ENCODE results near the gene SRP14. TPM values are rescaled to one million over a fixed set of nuclear protein-coding genes. Genes with fewer than 3 reads are reported as not detected.
"Not testable (repeated sequence)": the region's sequence is repeated elsewhere in the genome, so short reads cannot be mapped to it uniquely, and the experiment has no call there.

Gene SRP14
- total RNA-seq, 5 donors from 2014 or later (not counting 1 experiment from before 2014, with no cell fraction given), result 115 to 128 (median 119) TPM

- Mint-ChIP-seq H3K4me1 (peaks cover 44 to 70% (median 58%) of the 10 kb centered on the region in 3 donors), H3K9me3 (no peaks in the 10 kb centered on the region), H3K27ac (no peak overlapping the region), H3K4me3 (no peak overlapping the region), H3K36me3 (peaks cover 4% of the 10 kb centered on the region), H3K27me3 (no peaks in the 10 kb centered on the region)
- peaks cover 23 to 52% of the 10 kb centered on the region in 2 experiments for H3K4me1 ChIP-seq (ENCODE audit: control insufficient read depth in 1 of 2, extremely low read depth in 1 of 2, insufficient read depth in 2 of 2, low read length in 2 of 2)
- peaks cover 0 to 4% of the 10 kb centered on the region in 2 donors for H3K36me3 ChIP-seq (ENCODE audit: control insufficient read depth in 2 of 2, extremely low read depth in 1 of 2, insufficient read depth in 1 of 2, low read length in 1 of 2)
- ATAC-seq (replicated peaks in 1 of 4), result no peak
- POLR2A ChIA-PET, result interaction anchor here in 1 of 2 donors (0.7 kb wide), 1 partner anchor 9 kb away, joined by 3 read pairs; no protein-coding TSS in a partner anchor
- H3K4me3 ChIP-seq (ENCODE audit: control insufficient read depth in 1 of 2, extremely low read depth in 1 of 2, low read length in 1 of 2), result no peak overlapping the region
- no peak overlapping the region for H3K27ac ChIP-seq (ENCODE audit: low read length)
- DNase-seq, result no peak
- WGBS (ENCODE audit: insufficient coverage), result 100% methylated on average over 4 of the region's 5 CpGs
- CTCF ChIA-PET, result no interaction called here
- no peaks in the 10 kb centered on the region for H3K9me3 ChIP-seq
- no peaks in the 10 kb centered on the region for H3K27me3 ChIP-seq (replicated peaks in 1 of 2; ENCODE audit: control insufficient read depth in 2 of 2, extremely low read depth in 1 of 2, insufficient read depth in 2 of 2, low read length in 1 of 2)
Observed at GRCh38 chr15:40042791-40043320, 3.9 kb upstream of the SRP14 start.

- H3K27ac ChIP-seq (ENCODE audit: low read length), result no peak overlapping the region
- peaks cover 0 to 19% of the 10 kb centered on the region in 2 donors for H3K36me3 ChIP-seq (ENCODE audit: control insufficient read depth in 2 of 2, extremely low read depth in 1 of 2, insufficient read depth in 1 of 2, low read length in 1 of 2)
- peaks cover 16 to 37% of the 10 kb centered on the region in 2 experiments for H3K4me1 ChIP-seq (ENCODE audit: control insufficient read depth in 1 of 2, extremely low read depth in 1 of 2, insufficient read depth in 2 of 2, low read length in 2 of 2)
- H3K27ac Mint-ChIP-seq, result peak overlapping the region; percentile 69 to 74
- no peak for ATAC-seq (replicated peaks in 1 of 4)
- POLR2A ChIA-PET, result interaction anchor here in 1 of 2 donors (0.5 kb wide), 1 partner anchor 235 kb away, joined by 3 read pairs; no protein-coding TSS in a partner anchor
- H3K4me3 Mint-ChIP-seq, result peak overlapping the region; percentile 96 to 100 (median 99)
- peaks cover 20% of the 10 kb centered on the region for H3K36me3 Mint-ChIP-seq
- H3K27me3 ChIP-seq (replicated peaks in 1 of 2; ENCODE audit: control insufficient read depth in 2 of 2, extremely low read depth in 1 of 2, insufficient read depth in 2 of 2, low read length in 1 of 2), result no peaks in the 10 kb centered on the region
- WGBS (ENCODE audit: insufficient coverage), result no CpG with 5 or more reads among the region's 3 CpGs
- no peak for DNase-seq
- H3K4me3 ChIP-seq (ENCODE audit: control insufficient read depth in 1 of 2, extremely low read depth in 1 of 2, low read length in 1 of 2), result no peak overlapping the region
- no peaks in the 10 kb centered on the region for H3K9me3 ChIP-seq
- CTCF ChIA-PET, result interaction anchor here (0.6 to 1.9 kb wide), 5 partner anchors 152 to 1790 kb away, joined by 3 to 10 read pairs (median 4); no protein-coding TSS in a partner anchor
- H3K9me3 Mint-ChIP-seq, result no peaks in the 10 kb centered on the region
- no peaks in the 10 kb centered on the region for H3K27me3 Mint-ChIP-seq
- H3K4me1 Mint-ChIP-seq, result peaks cover 53 to 70% (median 59%) of the 10 kb centered on the region in 3 donors
Observed at GRCh38 chr15:40040770-40041169, 1.8 kb upstream of the SRP14 start.

DNA sequence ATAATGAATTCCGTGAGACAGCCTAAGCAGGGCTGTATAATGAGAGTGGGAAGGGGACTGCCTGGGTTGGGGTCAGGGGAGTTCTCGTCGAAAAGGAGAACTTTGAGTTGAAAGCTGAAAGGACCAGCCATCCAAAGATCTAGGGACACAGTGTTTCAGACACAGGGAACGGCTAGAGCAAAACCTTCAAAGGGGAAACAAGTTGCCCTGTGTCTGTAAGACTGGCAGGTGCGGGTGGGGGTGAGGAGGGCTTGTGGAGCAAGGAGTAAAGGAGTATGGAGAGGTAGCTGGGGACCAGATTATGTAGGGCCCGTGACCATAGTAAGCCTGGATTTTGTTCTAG lies 1.3 kb upstream of the SRP14 start:
- Histone ChIP-seq H3K9me3 (no peaks in the 10 kb centered on the region), H3K4me1 (ENCODE audit: control insufficient read depth in 1 of 2, extremely low read depth in 1 of 2, insufficient read depth in 2 of 2, low read length in 2 of 2) (peaks cover 16 to 32% of the 10 kb centered on the region in 2 experiments), H3K4me3 (ENCODE audit: control insufficient read depth in 1 of 2, extremely low read depth in 1 of 2, low read length in 1 of 2) (no peak overlapping the region), H3K36me3 (ENCODE audit: control insufficient read depth in 2 of 2, extremely low read depth in 1 of 2, insufficient read depth in 1 of 2, low read length in 1 of 2) (peaks cover 0 to 24% of the 10 kb centered on the region in 2 donors), H3K27ac (ENCODE audit: low read length) (no peak overlapping the region), H3K27me3 (replicated peaks in 1 of 2; ENCODE audit: control insufficient read depth in 2 of 2, extremely low read depth in 1 of 2, insufficient read depth in 2 of 2, low read length in 1 of 2) (no peaks in the 10 kb centered on the region)
- no peak for DNase-seq
- H3K9me3 Mint-ChIP-seq, result no peaks in the 10 kb centered on the region
- ATAC-seq (replicated peaks in 1 of 4), result no peak
- ChIA-PET CTCF (interaction anchor here (0.6 to 1.9 kb wide), 4 partner anchors 153 to 1791 kb away, joined by 3 to 10 read pairs (median 5); no protein-coding TSS in a partner anchor), POLR2A (no interaction called here)
- peaks cover 23% of the 10 kb centered on the region for H3K36me3 Mint-ChIP-seq
- H3K4me3 Mint-ChIP-seq, result peak overlapping the region; percentile 96 to 100 (median 99)
- H3K27me3 Mint-ChIP-seq, result no peaks in the 10 kb centered on the region
- 75% methylated on average over 6 of the region's 6 CpGs for WGBS (ENCODE audit: insufficient coverage)
- peak overlapping the region; percentile 69 to 74 for H3K27ac Mint-ChIP-seq
- peaks cover 51 to 68% (median 58%) of the 10 kb centered on the region in 3 donors for H3K4me1 Mint-ChIP-seq

- peak overlapping the region; percentile 90 for H3K27ac ChIP-seq (ENCODE audit: low read length)
- H3K4me3 ChIP-seq (ENCODE audit: control insufficient read depth in 1 of 2, extremely low read depth in 1 of 2, low read length in 1 of 2), result peak overlapping the region; percentile 74 to 98
- H3K9me3 ChIP-seq, result no peaks in the 10 kb centered on the region
- CTCF ChIA-PET, result interaction anchor here (0.5 to 1.4 kb wide), 6 partner anchors 9 to 269 kb away, joined by 3 to 4 read pairs (median 3); no protein-coding TSS in a partner anchor
- Mint-ChIP-seq H3K4me1 (peaks cover 45 to 60% (median 50%) of the 10 kb centered on the region in 3 donors), H3K36me3 (peaks cover 33% of the 10 kb centered on the region), H3K4me3 (peak overlapping the region; percentile 96 to 100 (median 99)), H3K27me3 (no peaks in the 10 kb centered on the region), H3K9me3 (no peaks in the 10 kb centered on the region), H3K27ac (peak overlapping the region; percentile 98)
- DNase-seq (no peak), ATAC-seq (replicated peaks in 1 of 4) (no peak)
- POLR2A ChIA-PET, result no interaction called here
- no peaks in the 10 kb centered on the region for H3K27me3 ChIP-seq (replicated peaks in 1 of 2; ENCODE audit: control insufficient read depth in 2 of 2, extremely low read depth in 1 of 2, insufficient read depth in 2 of 2, low read length in 1 of 2)
- peaks cover 16 to 24% of the 10 kb centered on the region in 2 experiments for H3K4me1 ChIP-seq (ENCODE audit: control insufficient read depth in 1 of 2, extremely low read depth in 1 of 2, insufficient read depth in 2 of 2, low read length in 2 of 2)
- H3K36me3 ChIP-seq (ENCODE audit: control insufficient read depth in 2 of 2, extremely low read depth in 1 of 2, insufficient read depth in 1 of 2, low read length in 1 of 2), result peaks cover 4 to 42% of the 10 kb centered on the region in 2 donors
- 3% methylated on average over 13 of the region's 18 CpGs for WGBS (ENCODE audit: insufficient coverage)
Observed at GRCh38 chr15:40038275-40038637, 725 bp downstream of the SRP14 start.

- Mint-ChIP-seq H3K4me3 (peak overlapping the region; percentile 96 to 100 (median 99)), H3K27me3 (no peaks in the 10 kb centered on the region), H3K4me1 (peaks cover 45 to 59% (median 50%) of the 10 kb centered on the region in 3 donors), H3K27ac (peak overlapping the region; percentile 98), H3K9me3 (no peaks in the 10 kb centered on the region), H3K36me3 (peaks cover 38% of the 10 kb centered on the region)
- H3K36me3 ChIP-seq (ENCODE audit: control insufficient read depth in 2 of 2, extremely low read depth in 1 of 2, insufficient read depth in 1 of 2, low read length in 1 of 2), result peaks cover 4 to 47% of the 10 kb centered on the region in 2 donors
- no peaks in the 10 kb centered on the region for H3K27me3 ChIP-seq (replicated peaks in 1 of 2; ENCODE audit: control insufficient read depth in 2 of 2, extremely low read depth in 1 of 2, insufficient read depth in 2 of 2, low read length in 1 of 2)
- H3K9me3 ChIP-seq, result no peaks in the 10 kb centered on the region
- H3K4me1 ChIP-seq (ENCODE audit: control insufficient read depth in 1 of 2, extremely low read depth in 1 of 2, insufficient read depth in 2 of 2, low read length in 2 of 2), result peaks cover 16 to 24% of the 10 kb centered on the region in 2 experiments
- ChIA-PET CTCF (interaction anchor here (0.5 to 1.4 kb wide), 6 partner anchors 10 to 269 kb away, joined by 3 to 4 read pairs (median 3); no protein-coding TSS in a partner anchor), POLR2A (interaction anchor here in 1 of 2 donors (1.0 kb wide), 1 partner anchor 124 kb away, joined by 3 read pairs; no protein-coding TSS in a partner anchor)
- no peak for DNase-seq
- no CpG with 5 or more reads among the region's 3 CpGs for WGBS (ENCODE audit: insufficient coverage)
- H3K4me3 ChIP-seq (ENCODE audit: control insufficient read depth in 1 of 2, extremely low read depth in 1 of 2, low read length in 1 of 2), result peak overlapping the region in 1 of 2 donors; percentile 74
- peak overlapping the region; percentile 90 for H3K27ac ChIP-seq (ENCODE audit: low read length)
- ATAC-seq (replicated peaks in 1 of 4), result no peak
Observed at GRCh38 chr15:40037721-40038120, 1.3 kb downstream of the SRP14 start.

DNA sequence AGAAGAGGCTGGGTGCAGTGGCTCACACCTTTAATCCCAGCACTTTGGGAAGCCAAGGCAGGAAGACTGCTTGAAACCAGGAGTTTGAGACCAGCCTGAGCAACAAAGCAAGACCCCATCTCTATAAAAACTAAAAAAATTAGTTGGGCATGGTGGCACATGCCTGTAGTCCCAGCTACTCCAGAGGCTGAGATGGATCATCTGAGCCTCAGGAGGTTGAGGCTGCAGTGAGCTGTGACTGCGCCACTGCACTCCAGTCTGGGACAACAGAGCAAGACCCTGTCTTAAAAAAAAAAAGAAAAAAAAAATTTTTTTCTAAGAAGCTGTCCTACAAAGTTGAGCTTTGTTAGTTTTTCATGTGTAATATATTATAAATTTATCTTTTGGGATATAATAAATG lies 3.8 kb downstream of the SRP14 start:
- not testable (repeated sequence) for H3K27ac Mint-ChIP-seq; H3K4me3 Mint-ChIP-seq; H3K4me3 ChIP-seq (ENCODE audit: control insufficient read depth in 1 of 2, extremely low read depth in 1 of 2, low read length in 1 of 2); H3K9me3 ChIP-seq; DNase-seq; H3K9me3 Mint-ChIP-seq; ATAC-seq (replicated peaks in 1 of 4); H3K27ac ChIP-seq (ENCODE audit: low read length); H3K27me3 ChIP-seq (replicated peaks in 1 of 2; ENCODE audit: control insufficient read depth in 2 of 2, extremely low read depth in 1 of 2, insufficient read depth in 2 of 2, low read length in 1 of 2); H3K27me3 Mint-ChIP-seq
- ChIA-PET CTCF (interaction anchor here (0.5 to 0.9 kb wide), 3 partner anchors 10 to 69 kb away, joined by 3 read pairs; no protein-coding TSS in a partner anchor), POLR2A (interaction anchor here in 1 of 2 donors (0.6 to 0.7 kb wide), 3 partner anchors 98 to 1399 kb away, joined by 3 to 5 read pairs (median 3); no protein-coding TSS in a partner anchor)
- Histone ChIP-seq H3K4me1 (ENCODE audit: control insufficient read depth in 1 of 2, extremely low read depth in 1 of 2, insufficient read depth in 2 of 2, low read length in 2 of 2) (peaks cover 14 to 18% of the 10 kb centered on the region in 2 experiments), H3K36me3 (ENCODE audit: control insufficient read depth in 2 of 2, extremely low read depth in 1 of 2, insufficient read depth in 1 of 2, low read length in 1 of 2) (peaks cover 10 to 66% of the 10 kb centered on the region in 2 donors)
- peaks cover 38 to 43% (median 38%) of the 10 kb centered on the region in 3 donors for H3K4me1 Mint-ChIP-seq
- no CpG with 5 or more reads among the region's 1 CpG for WGBS (ENCODE audit: insufficient coverage)
- H3K36me3 Mint-ChIP-seq, result peaks cover 45% of the 10 kb centered on the region

Data from T-cell (primary cell).